CD14-positive monocyte (primary cell): Measurements from ENCODE around the gene ZBTB43. TPM values are rescaled to one million over a fixed set of nuclear protein-coding genes. Genes with fewer than 3 reads are reported as not detected.

ENCODE experiments used
- DNase-seq, 3 donors: peaks; one replicate each; pipeline ENCODE4 v3.0.0-alpha.2; 2011 to 2022
- H2AFZ ChIP-seq: 2 replicates; pipeline ENCODE4 v1.6.0; 2012; ENCODE audit warnings: mild to moderate bottlenecking, low read depth, low read length, inconsistent platforms; ENCODE audit not compliant: insufficient read depth, poor library complexity, severe bottlenecking
- H3K27ac ChIP-seq, 2 donors: 1 replicate in 1 of 2; 2 replicates in 1 of 2; pipeline ENCODE4 v1.5.1; 2012 to 2013; ENCODE audit warnings: low read length in 2 of 2, control low read depth in 1 of 2, inconsistent platforms in 1 of 2, low read depth in 1 of 2, mild to moderate bottlenecking in 1 of 2
- H3K27me3 ChIP-seq, 2 donors: one replicate each; pipeline versions ENCODE4 v1.6.0 to v1.6.1; 2011 to 2013; ENCODE audit warnings: low read length in 2 of 2; ENCODE audit not compliant: control insufficient read depth in 2 of 2, insufficient read depth in 2 of 2
- H3K36me3 ChIP-seq, 2 donors: replicated peaks in 1 of 2; 1 replicate in 1 of 2; 2 replicates in 1 of 2; pipeline versions ENCODE4 v1.5.1 to v1.6.1; 2012 to 2013; ENCODE audit warnings: low read length in 2 of 2, control low read depth in 1 of 2, inconsistent platforms in 1 of 2, mild to moderate bottlenecking in 1 of 2; ENCODE audit not compliant: insufficient read depth in 2 of 2, control insufficient read depth in 1 of 2
- H3K4me1 ChIP-seq, 2 donors: 1 replicate in 1 of 2; 2 replicates in 1 of 2; pipeline versions ENCODE4 v1.5.1 to v1.6.1; 2012 to 2013; ENCODE audit warnings: low read length in 2 of 2, control low read depth in 1 of 2, inconsistent platforms in 1 of 2, mild to moderate bottlenecking in 1 of 2, moderate library complexity in 1 of 2; ENCODE audit not compliant: insufficient read depth in 2 of 2, control insufficient read depth in 1 of 2
- H3K4me2 ChIP-seq: replicated peaks from 2 replicates; pipeline ENCODE3; 2012; ENCODE audit warnings: low read length, moderate library complexity, mild to moderate bottlenecking; ENCODE audit not compliant: poor library complexity, severe bottlenecking; ENCODE audit errors: extremely low read depth
- H3K4me3 ChIP-seq, 3 experiments: fragments of 200-600 bp in 1 of 3; sonication (generic) in 1 of 3; replicated peaks in 1 of 3; 1 replicate in 2 of 3; 2 replicates in 1 of 3; pipeline ENCODE4 v1.5.1; 2011 to 2013; ENCODE audit warnings: low read length in 3 of 3, mild to moderate bottlenecking in 3 of 3, control low read depth in 2 of 3, low read depth in 2 of 3, inconsistent platforms in 1 of 3, moderate library complexity in 1 of 3
- H3K79me2 ChIP-seq: 2 replicates; pipeline ENCODE4 v1.6.0; 2012; ENCODE audit warnings: mild to moderate bottlenecking, control low read depth, inconsistent platforms, low read length, moderate library complexity; ENCODE audit not compliant: insufficient read depth
- H3K9ac ChIP-seq: 2 replicates; pipeline ENCODE4 v1.6.0; 2017; ENCODE audit warnings: low read length, mild to moderate bottlenecking; ENCODE audit not compliant: insufficient read depth, poor library complexity, severe bottlenecking
- H3K9me3 ChIP-seq, 2 donors: replicated peaks in 1 of 2; 1 replicate in 1 of 2; 2 replicates in 1 of 2; pipeline versions ENCODE4 v1.5.1 to v1.6.1; 2012 to 2013; ENCODE audit warnings: low read length in 2 of 2, control low read depth in 1 of 2; ENCODE audit not compliant: control insufficient read depth in 1 of 2, insufficient read depth in 1 of 2
- H4K20me1 ChIP-seq: 2 replicates; pipeline ENCODE4 v1.6.0; 2012; ENCODE audit warnings: mild to moderate bottlenecking, low read length, control low read depth, moderate library complexity; ENCODE audit not compliant: insufficient read depth
- H3K27ac Mint-ChIP-seq, 7 donors: one replicate each; pipeline ENCODE4 v1.8.0; 2020; ENCODE audit warnings: mild to moderate bottlenecking in 7 of 7, mixed read lengths in 7 of 7, moderate library complexity in 6 of 7, inconsistent platforms in 2 of 7
- H3K27me3 Mint-ChIP-seq, 3 donors: one replicate each; pipeline ENCODE4 v1.8.0; 2021 to 2022; ENCODE audit warnings: low read depth in 3 of 3, mild to moderate bottlenecking in 3 of 3, mixed read lengths in 3 of 3, moderate library complexity in 3 of 3, inconsistent platforms in 1 of 3
- H3K36me3 Mint-ChIP-seq, 2 donors: one replicate each; pipeline ENCODE4 v1.8.0; 2020; ENCODE audit warnings: mixed read lengths in 2 of 2, inconsistent platforms in 1 of 2, mild to moderate bottlenecking in 1 of 2
- H3K4me1 Mint-ChIP-seq: one replicate; pipeline ENCODE4 v1.8.0; 2020; ENCODE audit warnings: mild to moderate bottlenecking, mixed read lengths
- H3K4me3 Mint-ChIP-seq, 2 donors: one replicate each; pipeline ENCODE4 v1.8.0; 2020; ENCODE audit warnings: mild to moderate bottlenecking in 2 of 2, mixed read lengths in 2 of 2, moderate library complexity in 1 of 2
- H3K9me3 Mint-ChIP-seq, 7 donors: one replicate each; pipeline ENCODE4 v1.8.0; 2020 to 2022; ENCODE audit warnings: mixed read lengths in 7 of 7, mild to moderate bottlenecking in 6 of 7, moderate library complexity in 6 of 7, inconsistent platforms in 2 of 7
- WGBS: methylation state at CpG from one replicate; pipeline ENCODE4 v1.1.5; 2013; ENCODE audit warnings: missing lambda C conversion rate; ENCODE audit not compliant: insufficient coverage; 5-methylcytosine and 5-hydroxymethylcytosine counted together
- intact Hi-C, 2 donors: fragments of 100-400 bp; cut with micrococcal nuclease; formaldehyde crosslinking; loops; one replicate each; pipeline versions ENCODE4 v1.15.0 to v1.15.1; 2023
- polyA plus RNA-seq, 3 donors: library from polyadenylated mRNA; depleted of rRNA in 1 of 3; unstranded in 2 of 3; stranded (reverse) in 1 of 3; fragments of 300-500 nt in 2 of 3; fragments of >200 nt in 1 of 3; fragmentation: Illumina TruSeq in 2 of 3; gene quantifications; 1 replicate in 2 of 3; 2 replicates in 1 of 3; pipeline ENCODE4 v1.2.3, GENCODE V29; 2012 to 2021
- TF ChIP-seq, protein P1 (sequence below): fragments of 200-600 bp; IDR thresholded peaks from one replicate; pipeline ENCODE4 v1.8.0; 2022; ENCODE audit warnings: antibody characterized with exemption, mild to moderate bottlenecking

ZBTB43 gene
- polyA plus RNA-seq, 3 donors = 6.1 to 15.9 (median 6.8) TPM

DNA sequence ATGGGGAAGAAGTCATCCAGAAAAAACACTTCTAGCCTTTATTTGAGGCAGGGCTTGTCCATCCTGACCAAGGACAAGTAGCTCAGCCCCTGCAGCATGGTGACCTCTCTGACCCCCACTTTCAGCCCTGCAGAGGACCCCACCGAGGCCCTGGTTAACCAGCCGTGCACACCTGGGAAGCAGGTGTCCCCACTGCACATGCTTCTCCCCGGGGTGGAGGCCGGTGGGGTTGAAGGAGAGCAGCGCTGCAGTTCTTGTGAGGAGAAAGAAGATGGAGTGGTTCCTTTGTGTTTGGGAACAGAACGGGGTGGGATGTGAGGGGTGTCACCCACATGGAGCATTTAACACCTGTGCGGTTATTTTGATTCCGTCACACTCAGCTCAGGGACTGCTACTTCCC, 34.5 kb downstream of the ZBTB43 start:
- Histone ChIP-seq H3K4me2 (no peak overlapping the region), H3K79me2 (peaks cover 17% of the 10 kb centered on the region), H3K27me3 (no peaks in the 10 kb centered on the region), H4K20me1 (peaks cover 44% of the 10 kb centered on the region), H3K4me3 (no peak overlapping the region), H3K9ac (no peak overlapping the region), H3K4me1 (peaks cover 0 to 3% of the 10 kb centered on the region in 2 donors), H3K9me3 (no peaks in the 10 kb centered on the region), H3K36me3 (peaks cover 27 to 53% of the 10 kb centered on the region in 2 donors), H3K27ac (no peak overlapping the region), H2AFZ (no peak overlapping the region)
- Mint-ChIP-seq H3K27ac (no peak overlapping the region), H3K9me3 (no peaks in the 10 kb centered on the region), H3K27me3 (peaks cover 0 to 3% (median 2%) of the 10 kb centered on the region in 3 donors), H3K4me3 (no peak overlapping the region), H3K4me1 (peaks cover 13% of the 10 kb centered on the region), H3K36me3 (peaks cover 36 to 46% of the 10 kb centered on the region in 2 donors)
- TF ChIP-seq, protein P1, sequence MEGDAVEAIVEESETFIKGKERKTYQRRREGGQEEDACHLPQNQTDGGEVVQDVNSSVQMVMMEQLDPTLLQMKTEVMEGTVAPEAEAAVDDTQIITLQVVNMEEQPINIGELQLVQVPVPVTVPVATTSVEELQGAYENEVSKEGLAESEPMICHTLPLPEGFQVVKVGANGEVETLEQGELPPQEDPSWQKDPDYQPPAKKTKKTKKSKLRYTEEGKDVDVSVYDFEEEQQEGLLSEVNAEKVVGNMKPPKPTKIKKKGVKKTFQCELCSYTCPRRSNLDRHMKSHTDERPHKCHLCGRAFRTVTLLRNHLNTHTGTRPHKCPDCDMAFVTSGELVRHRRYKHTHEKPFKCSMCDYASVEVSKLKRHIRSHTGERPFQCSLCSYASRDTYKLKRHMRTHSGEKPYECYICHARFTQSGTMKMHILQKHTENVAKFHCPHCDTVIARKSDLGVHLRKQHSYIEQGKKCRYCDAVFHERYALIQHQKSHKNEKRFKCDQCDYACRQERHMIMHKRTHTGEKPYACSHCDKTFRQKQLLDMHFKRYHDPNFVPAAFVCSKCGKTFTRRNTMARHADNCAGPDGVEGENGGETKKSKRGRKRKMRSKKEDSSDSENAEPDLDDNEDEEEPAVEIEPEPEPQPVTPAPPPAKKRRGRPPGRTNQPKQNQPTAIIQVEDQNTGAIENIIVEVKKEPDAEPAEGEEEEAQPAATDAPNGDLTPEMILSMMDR = no peak
- no peak for DNase-seq
- intact Hi-C loops = no loop called here
- WGBS = 80% methylated on average over 2 of the region's 8 CpGs

- Histone ChIP-seq H3K27me3 (no peaks in the 10 kb centered on the region), H3K4me2 (no peak overlapping the region), H4K20me1 (peaks cover 16% of the 10 kb centered on the region), H3K4me3 (no peak overlapping the region), H3K9ac (no peak overlapping the region), H3K36me3 (peaks cover 15 to 25% of the 10 kb centered on the region in 2 donors), H3K27ac (no peak overlapping the region), H2AFZ (no peak overlapping the region), H3K9me3 (no peaks in the 10 kb centered on the region), H3K4me1 (peaks cover 0 to 3% of the 10 kb centered on the region in 2 donors), H3K79me2 (peaks cover 4% of the 10 kb centered on the region)
- Mint-ChIP-seq H3K27ac (peak overlapping the region in 3 of 7 donors; percentile 3 to 60 (median 40)), H3K27me3 (peaks cover 2 to 3% (median 3%) of the 10 kb centered on the region in 3 donors), H3K36me3 (peaks cover 13 to 21% of the 10 kb centered on the region in 2 donors), H3K4me3 (no peak overlapping the region), H3K4me1 (peaks cover 11% of the 10 kb centered on the region), H3K9me3 (peaks cover 0 to 1% (median 0%) of the 10 kb centered on the region in 7 donors)
- TF ChIP-seq, protein P1 = no peak
- intact Hi-C loops = no loop called here
- DNase-seq = no peak
- 97% methylated on average over 13 of the region's 13 CpGs for WGBS
Observed at GRCh38 chr9:126842220-126842842, 37.5 kb downstream of the ZBTB43 start.
